Measurements from ENCODE around the gene ZSCAN10.

DNA sequence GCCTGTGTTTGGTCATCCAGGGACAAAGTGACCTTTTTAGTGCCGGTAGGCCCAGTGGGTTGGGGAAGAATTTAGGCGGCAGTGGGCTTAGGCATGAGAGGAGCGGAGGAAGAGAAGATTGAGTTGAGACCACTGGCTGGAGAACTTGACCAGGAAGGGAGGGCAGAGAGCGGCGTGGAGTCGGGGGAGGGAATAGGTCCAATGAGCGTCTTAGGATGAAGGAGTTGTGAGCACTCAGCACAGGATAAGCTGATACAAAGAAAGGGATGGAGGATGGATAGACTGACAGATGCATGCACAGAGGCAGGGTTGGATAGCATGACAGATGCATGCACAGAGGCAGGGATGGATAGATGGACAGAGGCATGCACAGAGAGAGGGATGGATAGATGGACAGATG is 25.6 kb downstream of the ZSCAN10 start:
- TF ChIP-seq, protein P1, sequence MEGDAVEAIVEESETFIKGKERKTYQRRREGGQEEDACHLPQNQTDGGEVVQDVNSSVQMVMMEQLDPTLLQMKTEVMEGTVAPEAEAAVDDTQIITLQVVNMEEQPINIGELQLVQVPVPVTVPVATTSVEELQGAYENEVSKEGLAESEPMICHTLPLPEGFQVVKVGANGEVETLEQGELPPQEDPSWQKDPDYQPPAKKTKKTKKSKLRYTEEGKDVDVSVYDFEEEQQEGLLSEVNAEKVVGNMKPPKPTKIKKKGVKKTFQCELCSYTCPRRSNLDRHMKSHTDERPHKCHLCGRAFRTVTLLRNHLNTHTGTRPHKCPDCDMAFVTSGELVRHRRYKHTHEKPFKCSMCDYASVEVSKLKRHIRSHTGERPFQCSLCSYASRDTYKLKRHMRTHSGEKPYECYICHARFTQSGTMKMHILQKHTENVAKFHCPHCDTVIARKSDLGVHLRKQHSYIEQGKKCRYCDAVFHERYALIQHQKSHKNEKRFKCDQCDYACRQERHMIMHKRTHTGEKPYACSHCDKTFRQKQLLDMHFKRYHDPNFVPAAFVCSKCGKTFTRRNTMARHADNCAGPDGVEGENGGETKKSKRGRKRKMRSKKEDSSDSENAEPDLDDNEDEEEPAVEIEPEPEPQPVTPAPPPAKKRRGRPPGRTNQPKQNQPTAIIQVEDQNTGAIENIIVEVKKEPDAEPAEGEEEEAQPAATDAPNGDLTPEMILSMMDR (IDR thresholded peaks at IDR 0.05), result no peak
- TF ChIP-seq ZFX (IDR thresholded peaks at IDR 0.05; ENCODE audit: borderline replicate concordance), result no peak

Measured in 22Rv1 (cell line).